ENCODE results near the gene RNF212. TPM values are rescaled to one million over a fixed set of nuclear protein-coding genes. Genes with fewer than 3 reads are reported as not detected.

RNF212 gene
- total RNA-seq, 1 donor, result 2.8 TPM

GRCh38 chr4:1080961-1081688, 32.2 kb downstream of the RNF212 start:
- TF ChIP-seq, protein P1, sequence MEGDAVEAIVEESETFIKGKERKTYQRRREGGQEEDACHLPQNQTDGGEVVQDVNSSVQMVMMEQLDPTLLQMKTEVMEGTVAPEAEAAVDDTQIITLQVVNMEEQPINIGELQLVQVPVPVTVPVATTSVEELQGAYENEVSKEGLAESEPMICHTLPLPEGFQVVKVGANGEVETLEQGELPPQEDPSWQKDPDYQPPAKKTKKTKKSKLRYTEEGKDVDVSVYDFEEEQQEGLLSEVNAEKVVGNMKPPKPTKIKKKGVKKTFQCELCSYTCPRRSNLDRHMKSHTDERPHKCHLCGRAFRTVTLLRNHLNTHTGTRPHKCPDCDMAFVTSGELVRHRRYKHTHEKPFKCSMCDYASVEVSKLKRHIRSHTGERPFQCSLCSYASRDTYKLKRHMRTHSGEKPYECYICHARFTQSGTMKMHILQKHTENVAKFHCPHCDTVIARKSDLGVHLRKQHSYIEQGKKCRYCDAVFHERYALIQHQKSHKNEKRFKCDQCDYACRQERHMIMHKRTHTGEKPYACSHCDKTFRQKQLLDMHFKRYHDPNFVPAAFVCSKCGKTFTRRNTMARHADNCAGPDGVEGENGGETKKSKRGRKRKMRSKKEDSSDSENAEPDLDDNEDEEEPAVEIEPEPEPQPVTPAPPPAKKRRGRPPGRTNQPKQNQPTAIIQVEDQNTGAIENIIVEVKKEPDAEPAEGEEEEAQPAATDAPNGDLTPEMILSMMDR (IDR thresholded peaks at IDR 0.05; ENCODE audit: insufficient read depth, low read length), result no peak
- peak; percentile 44 for DNase-seq (ENCODE audit: low read depth)
- no peak overlapping the region for H3K4me3 ChIP-seq (ENCODE audit: low read depth, low read length)

DNA sequence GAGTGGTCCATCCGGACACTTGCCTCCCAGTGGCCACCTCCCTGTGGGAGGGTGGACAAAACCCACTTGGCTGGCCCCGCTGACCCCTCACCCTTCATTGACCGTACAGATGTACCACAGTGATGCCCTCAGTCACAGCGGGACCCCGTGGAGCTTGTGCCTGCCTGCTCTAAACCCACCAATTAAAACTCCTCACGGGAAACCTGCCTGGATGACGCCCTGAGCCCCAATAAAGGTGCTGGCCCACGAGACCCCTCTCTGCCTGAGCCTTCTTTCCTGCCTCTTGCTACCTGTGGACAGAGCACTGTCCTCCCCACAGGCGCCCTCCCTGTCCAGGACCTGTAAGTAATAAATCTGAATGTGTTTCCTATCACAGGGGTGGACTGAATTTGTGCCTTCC, 32.9 kb downstream of the RNF212 start:
- no peak for DNase-seq (ENCODE audit: low read depth)
- no peak overlapping the region for H3K4me3 ChIP-seq (ENCODE audit: low read depth, low read length)
- TF ChIP-seq, protein P1 (IDR thresholded peaks at IDR 0.05; ENCODE audit: insufficient read depth, low read length), result no peak

- no peak overlapping the region for H3K4me3 ChIP-seq (ENCODE audit: low read depth, low read length)
- DNase-seq (ENCODE audit: low read depth), result no peak
- TF ChIP-seq, protein P1 (IDR thresholded peaks at IDR 0.05; ENCODE audit: insufficient read depth, low read length), result no peak
Measured at GRCh38 chr4:1079711-1080265, 33.6 kb downstream of the RNF212 start.

DNA sequence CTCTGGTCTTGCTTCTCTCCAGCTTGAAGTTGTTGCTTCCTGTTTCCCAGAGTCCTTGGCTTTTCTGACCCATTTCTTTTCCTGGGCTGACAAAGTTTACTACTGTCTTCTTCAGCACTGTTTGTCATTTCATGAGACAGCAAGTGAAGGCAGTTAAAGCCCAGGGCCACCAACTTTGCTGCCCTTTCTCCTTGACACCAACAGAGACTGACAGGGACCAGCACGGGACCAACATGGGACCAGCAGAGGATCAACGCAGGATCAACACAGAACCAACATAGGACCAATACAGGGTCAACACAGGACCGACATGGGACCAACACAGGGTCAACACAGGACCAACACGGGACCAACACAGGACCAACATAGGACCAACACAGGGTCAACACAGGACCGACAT, 34.9 kb downstream of the RNF212 start:
- no peak overlapping the region for H3K4me3 ChIP-seq (ENCODE audit: low read depth, low read length)
- TF ChIP-seq, protein P1 (IDR thresholded peaks at IDR 0.05; ENCODE audit: insufficient read depth, low read length), result no peak
- DNase-seq (ENCODE audit: low read depth), result no peak

GRCh38 chr4:1077711-1078477, 35.5 kb downstream of the RNF212 start:
- TF ChIP-seq, protein P1 (IDR thresholded peaks at IDR 0.05; ENCODE audit: insufficient read depth, low read length), result no peak
- H3K4me3 ChIP-seq (ENCODE audit: low read depth, low read length), result no peak overlapping the region
- DNase-seq (ENCODE audit: low read depth), result no peak

DNA sequence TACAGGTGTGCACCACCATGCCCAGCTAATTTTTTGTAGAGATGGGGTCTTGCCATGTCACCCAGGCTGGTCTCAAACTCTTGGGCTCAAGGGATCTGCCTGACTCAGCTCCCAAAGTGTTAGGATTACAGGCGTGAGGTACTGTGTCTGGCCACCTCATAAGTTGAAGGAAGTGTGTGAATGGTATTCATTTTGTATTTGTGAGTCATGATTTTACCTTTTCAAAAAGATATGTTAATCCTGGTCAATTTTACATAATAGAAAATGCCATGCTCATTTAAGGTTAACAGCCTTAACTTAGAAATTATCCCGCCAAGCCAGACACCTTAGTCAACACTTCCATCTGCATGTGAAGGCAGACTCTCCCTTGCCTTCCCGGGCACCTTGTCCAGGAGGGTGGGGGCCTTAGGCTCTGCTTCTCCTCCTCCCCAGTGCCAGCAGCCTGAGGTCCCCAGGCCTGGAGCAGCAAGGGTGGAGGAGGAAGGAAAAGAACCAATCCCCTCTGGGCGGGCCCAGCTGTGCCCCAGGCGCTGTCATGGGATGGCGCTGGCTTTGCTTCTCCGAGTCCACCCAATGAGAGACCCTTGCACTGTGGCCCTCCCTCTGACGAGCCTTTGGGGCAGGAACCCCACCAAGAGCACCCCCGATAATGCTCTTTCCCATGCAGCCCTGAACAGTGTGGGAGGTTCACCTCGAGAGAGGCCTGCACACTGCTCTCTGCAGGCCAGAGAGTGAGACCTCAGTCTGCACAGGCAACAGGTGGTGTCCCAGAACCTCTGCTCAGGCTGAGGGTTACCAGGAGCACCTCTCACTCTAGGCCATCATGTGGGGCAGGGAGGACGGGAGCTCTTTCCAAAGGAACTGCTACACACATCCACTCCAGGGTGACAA, 37.3 kb downstream of the RNF212 start:
- DNase-seq (ENCODE audit: low read depth), result no peak
- TF ChIP-seq, protein P1 (IDR thresholded peaks at IDR 0.05; ENCODE audit: insufficient read depth, low read length), result no peak
- no peak overlapping the region for H3K4me3 ChIP-seq (ENCODE audit: low read depth, low read length)

All from fibroblast of the aortic adventitia (primary cell).